Superior temporal gyrus (tissue), 1 donor: ENCODE measurements around the gene GPR152.
A peak's percentile ranks its signal among the peaks of the same experiment; 100 is the strongest.
"Not testable (repeated sequence)": the region's sequence is repeated elsewhere in the genome, so short reads cannot be mapped to it uniquely, and the experiment has no call there.

ENCODE experiments used
- DNase-seq: peaks from one replicate; pipeline ENCODE4 v3.0.0-alpha.2; 2016; ENCODE audit errors: extremely low spot score

Gene GPR152

DNA sequence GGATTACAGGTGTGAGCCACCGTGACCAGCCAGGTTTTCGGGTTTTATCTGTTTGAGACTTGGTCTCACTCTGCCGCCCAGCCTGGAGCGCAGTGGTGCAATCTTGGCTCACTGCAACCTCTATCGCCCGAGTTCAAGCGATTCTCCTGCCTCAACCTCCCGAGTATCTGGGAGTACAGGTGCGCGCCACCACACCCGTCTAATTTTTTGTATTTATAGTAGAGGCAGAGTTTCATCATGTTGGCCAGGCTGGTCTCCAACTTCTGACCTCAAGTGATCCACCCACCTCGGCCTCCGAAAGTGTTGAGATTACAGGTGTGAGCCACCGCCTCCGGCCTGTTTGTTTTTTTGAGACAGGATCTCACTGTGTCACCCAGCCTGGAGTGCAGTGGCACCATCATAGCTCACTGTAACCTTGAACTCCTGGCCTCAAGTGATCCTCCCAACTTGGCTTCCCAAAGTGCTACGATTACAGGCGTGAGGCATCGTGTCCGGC, 25.1 kb downstream of the GPR152 start:
- DNase-seq, result not testable (repeated sequence)

DNA sequence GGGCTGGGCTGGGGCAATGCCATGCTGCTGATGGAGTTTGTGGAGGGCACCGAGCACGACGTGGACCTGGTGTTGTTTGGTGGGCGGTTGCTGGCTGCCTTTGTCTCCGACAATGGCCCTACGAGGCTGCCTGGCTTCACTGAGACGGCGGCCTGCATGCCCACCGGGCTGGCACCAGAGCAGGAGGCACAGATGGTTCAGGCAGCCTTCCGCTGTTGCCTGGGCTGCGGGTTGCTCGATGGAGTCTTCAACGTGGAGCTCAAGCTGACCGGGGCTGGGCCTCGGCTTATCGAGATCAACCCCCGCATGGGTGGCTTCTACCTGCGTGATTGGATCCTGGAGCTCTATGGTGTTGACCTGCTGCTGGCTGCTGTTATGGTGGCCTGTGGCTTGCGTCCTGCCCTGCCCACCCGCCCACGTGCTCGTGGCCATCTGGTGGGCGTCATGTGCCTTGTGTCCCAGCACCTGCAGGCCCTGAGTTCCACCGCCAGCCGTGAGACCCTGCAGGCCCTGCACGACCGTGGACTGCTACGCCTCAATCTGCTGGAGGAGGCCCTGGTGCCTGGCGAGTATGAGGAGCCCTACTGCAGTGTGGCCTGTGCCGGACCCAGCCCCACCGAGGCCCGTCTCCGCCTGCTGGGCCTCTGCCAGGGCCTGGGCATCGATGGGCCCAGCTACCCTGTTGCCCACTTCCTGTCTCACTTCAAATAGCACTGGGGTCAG, 28.5 kb downstream of the GPR152 start:
- no peak for DNase-seq

DNA sequence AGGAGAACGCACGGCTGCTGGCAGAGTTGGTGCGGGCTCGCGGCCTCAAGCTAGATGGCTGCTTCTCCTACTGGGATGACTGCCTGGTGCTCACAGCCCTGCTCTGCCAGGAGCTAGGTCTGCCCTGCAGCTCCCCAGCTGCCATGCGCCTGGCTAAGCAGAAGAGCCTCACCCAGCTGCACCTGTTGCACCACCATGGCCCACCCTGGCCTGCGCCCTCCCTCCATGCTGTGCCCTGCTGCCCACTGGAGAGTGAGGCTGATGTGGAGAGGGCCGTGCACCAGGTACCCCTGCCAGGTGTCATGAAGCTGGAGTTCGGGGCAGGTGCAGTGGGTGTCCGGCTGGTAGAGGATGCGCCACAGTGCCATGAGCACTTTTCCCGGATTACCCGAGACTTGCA, 29.1 kb downstream of the GPR152 start:
- no peak for DNase-seq

DNA sequence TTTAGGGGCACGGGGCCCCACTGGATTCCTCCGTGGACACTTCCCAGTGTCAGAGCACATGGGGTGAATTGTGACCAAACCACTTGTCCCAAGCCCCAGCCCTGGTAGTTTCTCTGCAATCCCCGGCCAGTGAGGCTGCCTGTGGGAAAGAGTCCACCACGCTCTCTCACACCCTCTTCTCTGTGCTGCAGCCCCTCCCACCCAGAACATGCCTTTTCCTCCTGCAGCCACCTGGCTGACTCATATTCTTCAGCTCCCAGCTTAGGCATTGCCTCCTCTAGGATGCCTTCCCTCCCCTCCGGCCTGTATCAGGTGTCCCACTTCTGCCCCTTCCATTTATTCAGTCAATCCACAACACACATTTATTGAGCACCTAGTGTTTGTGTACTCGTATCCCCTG, 29.6 kb downstream of the GPR152 start:
- DNase-seq, result no peak

DNA sequence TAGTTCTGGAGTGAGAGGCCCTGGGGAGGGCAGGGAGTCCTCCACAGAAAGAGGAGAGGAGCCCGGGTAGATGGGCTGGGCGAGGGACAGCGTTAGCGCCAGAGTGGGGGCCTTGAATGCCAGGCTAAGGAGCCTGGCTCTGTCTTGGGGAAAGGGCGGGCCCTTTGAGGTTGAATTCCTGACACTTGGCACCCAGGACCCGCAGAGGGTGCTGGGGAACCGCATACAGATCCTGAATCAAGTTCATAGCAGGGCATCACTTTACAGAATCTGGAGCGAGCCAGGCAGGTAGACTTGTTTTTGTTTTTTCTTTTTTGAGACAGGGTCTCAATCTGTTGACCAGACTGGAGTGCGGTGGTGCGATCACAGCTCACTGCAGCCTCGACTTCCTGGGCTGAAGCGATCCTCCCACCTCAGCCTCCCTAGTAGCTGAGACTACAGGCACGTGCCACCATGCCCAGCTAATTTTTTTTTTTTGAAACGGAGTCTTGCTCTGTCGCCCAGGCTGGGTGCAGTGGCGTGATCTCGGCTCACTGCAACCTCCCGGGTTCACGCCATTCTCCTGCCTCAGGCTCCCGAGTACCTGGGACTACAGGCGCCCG, 31.0 kb downstream of the GPR152 start:
- DNase-seq, result no peak

DNA sequence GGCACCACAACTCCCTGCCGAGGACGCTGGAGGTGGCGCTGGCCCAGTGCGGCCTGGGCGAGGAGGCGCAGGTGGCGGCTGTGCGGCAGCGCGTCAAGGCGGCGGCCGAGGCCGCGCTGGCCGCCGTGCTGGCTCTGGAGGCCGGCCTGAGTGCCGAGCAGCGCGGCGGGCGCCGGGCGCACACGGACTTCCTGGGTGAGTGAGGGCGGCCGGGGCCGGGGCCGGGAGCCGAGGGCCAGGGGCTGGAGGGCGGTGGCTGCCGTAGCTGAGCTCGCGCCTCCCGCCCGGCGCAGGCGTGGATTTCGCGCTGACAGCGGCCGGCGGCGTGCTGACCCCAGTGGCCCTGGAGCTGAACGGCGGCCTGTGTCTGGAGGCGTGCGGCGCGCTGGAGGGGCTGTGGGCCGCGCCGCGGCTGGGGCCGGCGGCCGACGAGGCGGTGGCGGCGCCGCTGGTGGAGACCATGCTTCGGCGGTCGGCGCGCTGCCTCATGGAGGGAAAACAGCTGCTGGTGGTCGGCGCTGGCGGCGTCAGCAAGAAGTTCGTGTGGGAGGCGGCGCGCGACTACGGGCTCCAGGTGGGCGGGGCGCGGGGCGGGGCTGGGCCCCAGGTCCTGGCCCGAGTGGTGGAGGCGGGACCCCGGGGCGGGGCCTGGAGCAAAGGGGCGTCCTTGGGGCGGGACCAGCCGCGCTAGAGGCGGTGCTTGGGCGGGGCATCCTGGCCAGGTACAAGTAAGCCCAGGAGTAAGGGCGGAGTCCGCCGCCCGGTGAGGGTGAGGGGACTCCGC, 31.7 kb downstream of the GPR152 start:
- peak; percentile 81 for DNase-seq

DNA sequence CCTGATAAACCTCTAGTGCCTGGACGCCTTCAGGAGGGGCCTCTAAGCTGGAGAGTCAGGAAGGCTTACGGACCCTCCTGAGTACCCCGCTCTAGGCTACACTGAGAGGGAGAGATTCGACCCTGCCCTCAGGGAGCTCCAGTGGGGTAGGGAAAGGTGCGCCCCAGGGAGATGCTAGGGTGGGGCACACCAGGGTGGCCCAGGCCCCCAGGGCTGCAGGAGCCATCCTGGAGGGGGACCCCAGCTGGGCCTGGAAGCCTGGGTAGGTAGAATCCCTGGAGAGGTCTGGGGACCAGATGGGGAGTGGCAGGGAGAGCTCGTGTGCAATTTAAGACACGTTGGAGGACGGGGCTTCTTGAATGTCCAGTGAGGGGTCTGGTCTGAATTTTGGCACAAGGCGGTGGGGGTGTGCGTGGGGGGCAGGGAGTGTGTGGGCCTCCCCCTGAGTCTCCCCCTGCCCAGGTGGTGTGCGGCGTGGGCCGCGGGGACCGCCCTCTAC, 32.3 kb downstream of the GPR152 start:
- no peak for DNase-seq

DNA sequence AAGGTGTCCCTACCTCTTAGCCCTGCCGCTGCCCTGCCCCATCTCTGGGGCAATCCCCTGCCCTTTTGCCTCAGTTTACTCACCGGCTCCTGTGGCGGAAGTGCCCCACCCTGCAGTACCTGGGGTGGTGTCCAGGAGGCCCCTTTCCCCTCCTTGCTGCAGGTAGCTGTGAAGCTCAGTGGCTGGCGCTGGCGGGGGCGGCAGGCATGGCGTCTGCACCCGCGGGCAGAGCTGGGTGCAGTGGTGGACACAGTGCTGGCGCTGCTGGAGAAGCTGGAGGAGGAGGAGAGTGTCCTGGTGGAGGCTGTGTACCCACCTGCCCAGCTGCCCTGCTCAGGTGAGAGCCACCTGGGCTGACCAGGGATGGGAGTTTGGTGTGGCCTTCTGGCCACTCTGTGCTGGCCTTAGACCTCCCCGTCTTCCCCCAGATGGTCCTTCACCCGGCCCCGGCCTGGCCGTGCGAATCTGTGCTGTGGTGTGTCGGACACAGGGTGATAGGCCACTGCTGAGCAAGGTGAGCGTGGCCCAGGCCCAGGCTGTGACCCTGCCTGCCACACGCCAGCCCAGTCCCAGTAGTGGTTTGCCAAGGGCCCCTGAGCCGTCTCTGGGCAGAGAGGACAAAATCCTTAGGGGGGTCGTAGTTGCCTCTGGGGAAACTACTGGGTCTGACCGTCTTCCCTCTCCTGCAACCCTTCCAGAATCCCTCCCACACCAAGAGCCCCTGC, 33.0 kb downstream of the GPR152 start:
- no peak for DNase-seq

DNA sequence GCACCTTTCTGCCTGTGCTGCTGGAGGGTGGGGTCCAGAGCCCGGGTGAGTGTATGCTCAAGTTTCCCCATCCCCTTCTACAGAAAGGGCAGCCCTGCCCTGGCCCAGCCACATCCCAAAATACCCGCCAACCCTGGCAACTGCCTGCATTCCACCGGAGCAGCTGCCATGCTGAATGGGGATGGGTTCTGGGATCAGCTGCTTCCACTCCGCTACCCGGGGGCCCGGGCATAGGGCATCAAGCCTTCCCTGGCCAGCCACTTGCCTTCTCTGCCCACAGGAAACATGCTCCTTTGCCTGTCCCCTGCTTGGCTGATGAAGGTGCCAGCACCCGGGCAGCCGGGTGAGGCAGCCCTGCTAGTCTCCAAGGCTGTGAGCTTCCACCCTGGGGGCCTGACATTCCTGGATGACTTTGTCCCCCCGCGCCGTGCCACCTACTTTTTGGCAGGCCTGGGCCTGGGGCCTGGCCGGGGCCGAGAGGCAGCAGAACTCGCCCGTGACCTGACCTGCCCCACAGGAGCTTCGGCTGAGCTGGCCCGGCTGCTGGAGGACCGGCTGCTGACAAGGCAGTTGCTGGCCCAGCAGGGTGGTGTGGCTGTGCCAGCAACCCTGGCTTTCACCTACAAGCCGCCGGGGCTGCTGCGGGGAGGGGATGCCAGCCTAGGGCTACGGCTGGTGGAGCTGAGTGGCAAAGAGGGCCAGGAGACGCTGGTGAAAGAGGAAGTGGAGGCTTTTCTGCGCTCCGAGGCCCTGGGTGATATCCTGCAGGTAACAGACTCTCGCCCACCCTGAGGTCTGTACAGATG, 33.9 kb downstream of the GPR152 start:
- DNase-seq, result no peak

DNA sequence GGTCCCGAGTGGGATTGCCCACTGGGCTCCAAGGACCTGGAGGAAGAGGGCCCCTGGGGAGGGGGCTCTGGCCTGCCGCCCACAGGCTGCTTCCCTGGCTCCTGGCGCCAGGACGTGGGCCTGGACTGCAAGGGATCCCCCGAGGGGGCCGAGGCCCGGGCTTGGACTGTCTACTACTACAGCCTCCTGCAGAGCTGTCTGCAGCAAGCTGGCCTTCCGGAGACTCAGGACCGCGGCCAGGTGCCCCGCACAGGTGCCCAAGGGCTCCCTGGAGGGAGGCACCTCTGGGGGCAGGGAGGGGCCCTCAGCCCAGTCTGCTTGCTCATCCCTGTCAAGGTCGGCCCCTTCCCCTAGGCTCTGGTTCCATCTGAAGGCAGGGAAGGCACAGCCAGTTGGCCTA, 35.1 kb downstream of the GPR152 start:
- DNase-seq, result no peak

DNA sequence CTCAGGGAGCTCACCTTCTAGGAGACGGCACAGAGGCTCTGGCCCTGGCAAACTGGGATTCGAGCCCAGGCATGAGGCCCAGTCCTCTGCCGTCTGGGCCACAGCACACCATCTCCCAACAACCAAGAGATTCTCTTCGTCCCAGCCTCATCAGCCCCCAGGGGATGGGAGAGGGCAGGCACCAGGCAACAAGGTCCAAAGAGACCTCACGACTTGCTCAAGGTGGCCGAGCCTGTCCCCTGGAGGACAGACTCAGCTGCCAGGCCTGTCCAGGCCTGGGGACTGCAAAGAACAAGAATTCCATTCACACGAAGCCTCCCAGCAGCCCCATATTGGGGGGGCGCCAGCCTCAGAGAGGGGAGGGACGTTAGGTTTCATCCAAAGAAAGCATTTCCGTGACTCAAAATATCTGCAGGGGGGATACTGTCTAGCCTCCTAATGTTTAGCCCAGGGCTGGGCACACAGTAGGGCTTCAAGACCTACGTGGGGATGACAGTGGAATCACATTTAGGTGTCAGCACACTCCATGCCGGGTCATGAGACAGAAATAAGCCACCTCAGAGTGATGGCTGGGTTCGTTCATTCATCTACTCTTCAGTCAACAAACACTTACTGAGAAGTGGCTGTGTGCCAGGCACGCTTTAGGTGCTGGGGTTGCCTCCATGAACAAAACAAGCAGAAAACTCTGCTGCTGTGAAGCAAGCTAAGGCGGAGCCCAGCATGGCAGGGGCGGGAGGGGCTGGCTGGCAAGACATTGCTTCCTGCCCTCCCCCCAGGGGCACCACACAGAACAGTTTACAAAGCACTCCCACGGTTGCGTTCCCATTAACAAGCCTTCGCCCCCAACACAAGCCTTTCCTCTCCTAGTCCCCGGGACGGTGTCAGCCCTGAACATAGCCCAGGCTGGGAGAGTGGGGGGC, 35.9 kb downstream of the GPR152 start:
- DNase-seq, result peak; percentile 48

DNA sequence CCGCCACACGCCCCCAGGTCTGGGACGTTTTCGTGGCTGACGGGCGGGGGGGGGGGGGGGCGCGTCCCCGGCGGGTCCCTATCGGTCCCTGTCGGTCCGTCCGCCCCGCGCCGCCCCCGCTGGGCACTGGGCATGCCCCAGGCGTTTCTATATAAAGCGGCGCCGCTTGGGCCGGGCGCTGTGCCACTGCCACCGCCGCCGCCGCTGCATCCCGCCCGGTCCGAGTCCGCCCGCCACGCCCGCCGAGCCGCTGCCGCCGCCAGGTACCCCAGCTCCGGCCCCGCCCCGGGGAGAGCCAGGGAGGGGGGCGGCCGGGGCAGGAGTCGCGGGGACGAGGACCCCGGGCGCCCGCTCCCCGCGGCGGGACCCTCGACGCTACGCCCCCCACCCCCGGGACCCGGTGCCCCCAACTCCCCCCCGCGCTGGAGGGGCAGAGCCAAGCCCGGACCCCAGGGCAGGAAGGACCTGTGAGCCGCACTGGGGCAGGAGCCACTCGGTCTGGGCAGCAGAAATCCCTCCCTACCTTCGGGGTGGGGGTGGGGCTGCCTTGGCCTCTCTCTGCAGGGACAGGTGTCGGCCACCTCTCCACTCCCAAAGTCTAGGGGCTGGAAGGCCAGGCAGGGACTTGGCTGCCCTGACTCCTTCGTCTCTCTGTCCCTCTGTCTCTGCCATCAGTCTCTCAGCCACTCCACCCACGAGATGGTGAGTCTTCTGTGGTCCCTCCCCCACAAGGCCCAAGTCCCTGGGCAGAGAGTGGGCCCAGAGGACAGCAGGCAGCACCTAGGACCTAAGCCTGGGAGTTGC, 36.8 kb downstream of the GPR152 start, which contains the start of gene CARNS1:
CARNS1 (plus strand) TSS at position 178 of the 804 bp plus-strand sequence; CDS start at position 700, 522 bp downstream.
- DNase-seq, result peak; percentile 69

DNA sequence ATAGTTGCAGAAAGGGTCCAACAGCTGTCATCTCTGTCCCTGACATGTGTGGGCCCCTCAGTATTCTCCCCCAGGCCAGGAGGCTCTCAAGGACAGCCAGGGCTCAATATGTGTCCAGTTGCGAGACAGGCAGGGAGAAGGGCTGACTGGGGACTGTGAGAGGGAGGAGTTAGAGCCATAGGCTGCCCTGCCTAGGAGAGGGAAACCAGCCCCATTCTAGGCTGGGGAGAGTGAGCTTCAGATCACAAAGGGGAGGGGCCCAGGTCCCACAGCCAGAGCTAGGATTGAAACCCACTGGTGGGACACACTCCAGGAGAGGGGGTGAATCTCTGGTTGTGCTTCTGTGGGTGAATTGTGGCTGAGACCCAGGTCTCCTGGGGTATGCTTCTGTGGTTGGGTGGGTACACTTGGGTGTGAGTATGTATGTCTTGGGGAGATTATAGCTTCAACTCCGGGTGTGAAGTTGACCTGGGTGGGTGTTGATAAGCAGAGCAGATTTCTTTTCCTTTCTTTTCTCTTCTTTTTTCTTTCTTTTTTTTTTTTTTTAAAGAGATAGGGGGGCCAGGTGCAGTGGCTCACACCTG, 39.2 kb downstream of the GPR152 start:
- peak; percentile 44 for DNase-seq

DNA sequence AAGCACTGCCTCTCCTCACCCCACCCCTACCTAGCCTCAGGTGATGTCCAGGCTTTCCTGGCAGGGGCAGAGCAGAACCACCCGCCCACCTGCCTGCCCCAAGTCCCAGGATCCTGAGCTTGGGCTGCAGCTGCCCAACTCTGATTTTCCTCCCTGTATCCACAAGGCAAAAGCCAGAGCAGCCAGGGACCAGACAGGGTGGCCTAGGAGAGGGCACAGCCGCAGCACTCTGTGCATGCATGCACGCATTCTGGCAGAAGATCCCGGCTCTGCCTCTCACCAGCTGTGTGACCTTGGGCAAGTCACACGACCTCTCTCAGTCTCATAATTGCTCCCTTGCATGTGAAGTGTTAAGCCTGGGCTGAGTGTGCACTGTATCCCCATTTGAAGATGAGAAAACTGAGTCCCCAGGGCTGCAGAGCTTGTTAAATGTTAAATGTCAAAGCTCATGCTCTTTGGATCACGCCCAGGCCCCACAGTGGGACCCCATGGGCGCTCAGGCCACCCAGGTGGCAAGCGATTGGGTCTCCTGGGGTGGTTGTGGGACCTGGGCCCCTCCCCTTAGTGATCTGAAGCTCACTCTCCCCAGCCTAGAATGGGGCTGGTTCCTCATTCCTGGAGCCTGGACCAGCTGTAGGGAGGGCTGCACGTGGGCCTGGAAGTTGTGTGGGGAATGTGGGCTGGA, 39.9 kb downstream of the GPR152 start:
- DNase-seq, result peak; percentile 7

DNA sequence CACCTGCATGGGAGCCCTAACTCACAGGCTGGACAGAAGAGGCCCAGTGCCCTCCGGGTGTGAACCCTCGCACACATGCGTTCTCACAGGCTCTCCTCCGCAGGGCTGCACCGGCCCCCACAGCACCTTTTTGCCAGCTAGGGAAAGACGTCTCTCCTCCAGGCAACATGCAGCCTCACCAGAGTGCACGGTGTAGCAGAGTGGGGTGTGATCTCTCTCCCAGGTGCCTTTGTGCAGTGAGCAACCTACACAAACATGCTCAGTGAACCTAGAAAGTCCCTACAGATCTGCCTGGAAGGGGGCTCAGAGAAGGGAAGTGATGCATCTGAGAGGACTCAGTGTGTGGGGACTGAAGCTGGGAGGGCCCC, 40.8 kb downstream of the GPR152 start:
- DNase-seq, result peak; percentile 15

DNA sequence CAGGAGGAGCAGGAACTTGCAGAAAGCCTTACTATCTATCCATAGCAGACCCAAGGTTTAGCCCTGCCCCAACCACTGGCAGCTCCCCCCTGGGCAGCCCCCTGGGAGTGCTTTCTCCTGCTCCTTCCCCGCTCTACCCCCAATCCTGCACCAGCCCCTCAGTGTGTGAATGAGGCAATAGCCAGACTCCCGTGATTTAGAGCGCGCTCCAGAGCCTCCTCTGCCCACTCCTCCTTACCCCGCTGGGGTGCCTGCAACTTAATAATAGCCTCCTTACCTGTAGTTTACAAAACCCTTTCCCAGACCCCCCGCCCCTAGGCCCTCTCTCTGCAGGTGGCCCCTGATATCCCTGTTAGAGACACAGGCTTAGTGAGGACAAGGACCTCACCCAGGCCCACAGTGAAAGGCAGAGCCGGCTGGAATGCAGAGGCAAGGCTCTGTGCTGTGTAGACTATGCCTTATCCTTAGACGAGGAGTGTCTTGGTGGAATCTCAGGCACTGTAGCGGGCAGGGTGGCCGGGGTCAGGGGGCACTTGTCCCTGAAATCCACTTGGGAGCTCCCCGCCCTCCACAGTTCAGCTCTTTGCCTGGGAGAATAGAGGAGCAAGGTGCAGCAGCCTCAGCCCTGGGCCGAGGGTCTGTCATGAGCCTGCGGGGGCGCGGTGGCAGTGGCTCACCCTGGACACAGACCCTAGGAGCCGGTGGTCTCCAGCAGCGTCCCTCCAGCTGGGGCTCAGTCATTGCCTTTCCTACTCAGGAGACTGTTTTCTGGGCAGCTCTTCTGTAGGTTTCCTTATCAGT, 41.3 kb downstream of the GPR152 start:
- peak; percentile 12 for DNase-seq

DNA sequence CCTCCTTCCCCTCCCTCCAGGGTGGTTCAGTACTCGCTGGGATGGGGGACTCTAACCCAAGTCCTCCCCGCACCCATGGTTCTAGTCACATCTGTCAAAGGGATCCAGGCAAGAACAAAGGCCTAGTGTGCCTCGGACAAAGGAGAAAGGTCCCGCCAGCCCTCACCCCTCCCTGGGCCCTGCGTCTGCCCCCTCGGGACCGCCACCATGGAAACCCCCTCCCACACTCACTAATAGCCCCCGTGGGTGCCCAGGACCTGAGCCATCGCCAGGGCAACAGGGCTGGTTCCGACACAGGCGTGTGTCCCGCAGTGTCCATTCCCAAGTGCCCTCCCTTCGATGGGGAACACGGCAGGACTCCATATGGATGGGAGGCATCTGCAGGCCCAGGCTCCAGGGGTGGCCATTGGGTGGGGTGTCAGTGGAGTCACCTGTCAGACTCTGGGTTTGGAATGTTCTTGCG, 42.1 kb downstream of the GPR152 start:
- peak; percentile 94 for DNase-seq
